Measurements from ENCODE around the gene USP47. TPM values are rescaled to one million over a fixed set of nuclear protein-coding genes. Genes with fewer than 3 reads are reported as not detected.

Gene USP47
- total and polyA plus RNA-seq, 9 of the 15 experiments (the other 6 are each of a cell fraction or from before 2014, with no cell fraction given), result 13.1 to 63.6 (median 34.7) TPM

DNA sequence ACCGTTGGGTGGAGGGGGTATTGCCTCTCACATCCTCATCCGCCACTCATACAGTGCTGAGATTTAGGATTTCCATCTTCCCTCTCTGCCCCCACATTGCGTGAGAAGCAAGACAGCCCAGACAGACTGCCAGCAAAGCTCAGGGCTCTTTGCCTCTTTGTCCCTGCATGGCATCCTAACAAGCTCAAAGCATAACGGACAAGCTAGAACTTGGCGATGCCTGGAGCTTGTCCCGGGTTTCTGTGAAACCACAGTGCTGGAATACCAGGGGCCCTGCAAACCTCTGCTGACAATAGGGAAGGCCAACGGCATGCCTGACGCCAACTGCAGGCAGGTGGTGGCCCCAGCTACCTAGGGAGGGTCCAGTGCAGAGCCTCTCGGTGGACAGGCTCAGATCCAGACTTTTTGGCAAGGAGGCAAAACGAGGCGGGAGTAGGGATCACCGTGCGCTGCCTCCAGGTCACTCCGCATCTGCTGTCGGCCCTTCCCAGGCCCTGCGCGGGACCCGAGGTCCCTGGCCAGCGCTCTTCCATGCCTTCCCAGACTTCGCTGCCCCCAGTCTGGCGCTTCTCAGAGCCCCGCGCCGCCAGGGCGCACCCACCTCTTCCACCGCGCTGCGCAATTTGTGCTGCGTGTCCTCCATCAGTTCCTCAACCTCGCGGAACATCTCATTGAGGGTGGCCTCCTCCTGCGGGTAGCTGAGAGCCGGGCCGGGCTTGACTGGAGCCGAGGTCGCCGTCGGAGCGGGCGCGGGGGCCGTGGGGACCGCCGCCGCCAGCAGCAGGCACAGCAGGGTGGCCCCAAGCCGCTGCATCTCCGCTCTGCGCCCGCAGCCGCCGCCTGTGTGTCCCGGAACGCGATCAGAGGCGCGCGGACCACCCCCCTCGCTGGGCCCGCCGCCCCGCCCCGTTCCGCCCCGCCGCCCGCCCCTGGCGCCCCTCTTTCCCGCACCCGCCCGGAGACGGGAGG is 166.3 kb downstream of the USP47 start, which contains the start of gene DKK3:
TSS of gene DKK3 (minus strand) at position 858 of the 969 bp plus-strand sequence. CDS start at position 814, 44 bp downstream.
- ChIA-PET POLR2A (interaction anchor here (1.9 kb wide), 1 partner anchor 20 kb away, joined by 5 read pairs; no protein-coding TSS in a partner anchor), CTCF (ENCODE audit: low intra/inter-chr PET ratio) (no interaction called here)
- Histone ChIP-seq H2AFZ (ENCODE audit: low read depth, low read length) (no peak within 1 kb of the TSS), H4K20me1 (replicated peaks; ENCODE audit: control insufficient read depth, insufficient read depth, low read length) (no peaks in the 10 kb centered on the region; the same call in 1 of the 2 replicates), H3K9me1 (ENCODE audit: control insufficient read depth, insufficient read depth, low read length) (no peaks in the 10 kb centered on the region), H3K4me3 (no peak within 1 kb of the TSS), H3K4me2 (ENCODE audit: insufficient read depth, low read length) (no peak within 1 kb of the TSS), H3K9ac (ENCODE audit: insufficient read depth in 1 of 2, low read depth in 2 of 2, low read length in 2 of 2) (no peak within 1 kb of the TSS), H3K27me3 (ENCODE audit: control insufficient read depth in 2 of 2, insufficient read depth in 2 of 2, low read length in 2 of 2) (peaks cover 36 to 48% of the 10 kb centered on the region in 2 experiments; a peak in 4 of 5 replicates), H3K36me3 (ENCODE audit: control insufficient read depth, insufficient read depth, low read length) (no peaks in the 10 kb centered on the region), H3K9me3 (replicated peaks; ENCODE audit: control insufficient read depth, insufficient read depth, low read depth, low read length) (no peaks in the 10 kb centered on the region), H3K79me2 (ENCODE audit: control insufficient read depth, insufficient read depth, low read length) (no peaks in the 10 kb centered on the region), H3K27ac (ENCODE audit: extremely low read depth, low read depth, low read length) (no peak within 1 kb of the TSS), H3K4me1 (replicated peaks in 1 of 2; ENCODE audit: control insufficient read depth in 2 of 2, insufficient read depth in 2 of 2, low read length in 2 of 2) (peaks cover 0 to 14% of the 10 kb centered on the region in 2 experiments; a peak in 2 of 5 replicates)
- intact Hi-C loops (cut with micrococcal nuclease) (no loop called here), in situ Hi-C loops (cut with MboI) (no loop called here)
- 39% methylated on average over 35 of the region's 71 CpGs for WGBS (ENCODE audit: insufficient coverage, low coverage, missing lambda C conversion rate)
- BruUV-seq (replicated peaks), result no TSS peak
- ATAC-seq (no peak), DNase-seq (ENCODE audit: extremely low read depth in 1 of 4, low spot score in 3 of 4) (no peak), FAIRE-seq (no peak)
- no peak for TF ChIP-seq CXXC5 (CRISPR knock-in tag; IDR thresholded peaks at IDR 0.05)
- no peak for TF ChIP-seq PTRF (tag; IDR thresholded peaks at IDR 0.05)
- TF ChIP-seq, protein P1, sequence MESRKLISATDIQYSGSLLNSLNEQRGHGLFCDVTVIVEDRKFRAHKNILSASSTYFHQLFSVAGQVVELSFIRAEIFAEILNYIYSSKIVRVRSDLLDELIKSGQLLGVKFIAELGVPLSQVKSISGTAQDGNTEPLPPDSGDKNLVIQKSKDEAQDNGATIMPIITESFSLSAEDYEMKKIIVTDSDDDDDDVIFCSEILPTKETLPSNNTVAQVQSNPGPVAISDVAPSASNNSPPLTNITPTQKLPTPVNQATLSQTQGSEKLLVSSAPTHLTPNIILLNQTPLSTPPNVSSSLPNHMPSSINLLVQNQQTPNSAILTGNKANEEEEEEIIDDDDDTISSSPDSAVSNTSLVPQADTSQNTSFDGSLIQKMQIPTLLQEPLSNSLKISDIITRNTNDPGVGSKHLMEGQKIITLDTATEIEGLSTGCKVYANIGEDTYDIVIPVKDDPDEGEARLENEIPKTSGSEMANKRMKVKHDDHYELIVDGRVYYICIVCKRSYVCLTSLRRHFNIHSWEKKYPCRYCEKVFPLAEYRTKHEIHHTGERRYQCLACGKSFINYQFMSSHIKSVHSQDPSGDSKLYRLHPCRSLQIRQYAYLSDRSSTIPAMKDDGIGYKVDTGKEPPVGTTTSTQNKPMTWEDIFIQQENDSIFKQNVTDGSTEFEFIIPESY (CRISPR knock-in tag; IDR thresholded peaks at IDR 0.05), result 0 out of 2 replicates have a peak, but pooled peaks have one; percentile 14

Other genes starting within 250 kb of the USP47 start
- gene GALNT18, start 220.0 kb upstream of the USP47 start, total RNA-seq (2014; rRNA removed), result not detected in 2 replicates
- gene GALNT18, start 220.0 kb upstream of the USP47 start, total RNA-seq (2014; rRNA removed; fragmentation: Illumina TruSeq; extraction: Trizol), result not detected in 2 replicates
- gene GALNT18, start 220.0 kb upstream of the USP47 start, total RNA-seq (2015; rRNA removed; fragmentation: Illumina TruSeq; extraction: Trizol), result not detected in 2 replicates
- gene GALNT18, start 220.0 kb upstream of the USP47 start, total RNA-seq (2021), result 0.07 TPM in 1 of 2 replicates, not detected in the other
- gene GALNT18, start 220.0 kb upstream of the USP47 start, polyA plus RNA-seq (2011; rRNA removed), result 0.03 TPM in 1 of 2 replicates, not detected in the other
- not detected in 2 replicates for gene GALNT18, start 220.0 kb upstream of the USP47 start, polyA plus RNA-seq (2014; fragmentation: Illumina TruSeq; extraction: Trizol)
- gene GALNT18, start 220.0 kb upstream of the USP47 start, polyA plus RNA-seq (2014; fragmentation: Nextera tagmentation; extraction: Ambion mirVana), result not detected
- not detected in 2 replicates for gene GALNT18, start 220.0 kb upstream of the USP47 start, polyA plus RNA-seq (2014; rRNA removed)
- gene DKK3, start 166.7 kb downstream of the USP47 start, total RNA-seq (2014; rRNA removed), result not detected in 2 replicates
- not detected in 2 replicates for gene DKK3, start 166.7 kb downstream of the USP47 start, total RNA-seq (2014; rRNA removed; fragmentation: Illumina TruSeq; extraction: Trizol)
- not detected in 2 replicates for gene DKK3, start 166.7 kb downstream of the USP47 start, total RNA-seq (2015; rRNA removed; fragmentation: Illumina TruSeq; extraction: Trizol)
- gene DKK3, start 166.7 kb downstream of the USP47 start, total RNA-seq (2021), result 0.38 and 0.40 TPM in 2 replicates
- 0.14 TPM in 1 of 2 replicates, not detected in the other for gene DKK3, start 166.7 kb downstream of the USP47 start, polyA plus RNA-seq (2011; rRNA removed)
- gene DKK3, start 166.7 kb downstream of the USP47 start, polyA plus RNA-seq (2014; fragmentation: Illumina TruSeq; extraction: Trizol), result not detected in 2 replicates
- gene DKK3, start 166.7 kb downstream of the USP47 start, polyA plus RNA-seq (2014; fragmentation: Nextera tagmentation; extraction: Ambion mirVana), result not detected
- gene DKK3, start 166.7 kb downstream of the USP47 start, polyA plus RNA-seq (2014; rRNA removed), result 0.85 TPM in 1 of 2 replicates, not detected in the other